ENCODE measurements around the gene ZSCAN29.

GRCh38 chr15:43347114-43347513, 23.7 kb downstream of the ZSCAN29 start:
- TF ChIP-seq, protein P1, sequence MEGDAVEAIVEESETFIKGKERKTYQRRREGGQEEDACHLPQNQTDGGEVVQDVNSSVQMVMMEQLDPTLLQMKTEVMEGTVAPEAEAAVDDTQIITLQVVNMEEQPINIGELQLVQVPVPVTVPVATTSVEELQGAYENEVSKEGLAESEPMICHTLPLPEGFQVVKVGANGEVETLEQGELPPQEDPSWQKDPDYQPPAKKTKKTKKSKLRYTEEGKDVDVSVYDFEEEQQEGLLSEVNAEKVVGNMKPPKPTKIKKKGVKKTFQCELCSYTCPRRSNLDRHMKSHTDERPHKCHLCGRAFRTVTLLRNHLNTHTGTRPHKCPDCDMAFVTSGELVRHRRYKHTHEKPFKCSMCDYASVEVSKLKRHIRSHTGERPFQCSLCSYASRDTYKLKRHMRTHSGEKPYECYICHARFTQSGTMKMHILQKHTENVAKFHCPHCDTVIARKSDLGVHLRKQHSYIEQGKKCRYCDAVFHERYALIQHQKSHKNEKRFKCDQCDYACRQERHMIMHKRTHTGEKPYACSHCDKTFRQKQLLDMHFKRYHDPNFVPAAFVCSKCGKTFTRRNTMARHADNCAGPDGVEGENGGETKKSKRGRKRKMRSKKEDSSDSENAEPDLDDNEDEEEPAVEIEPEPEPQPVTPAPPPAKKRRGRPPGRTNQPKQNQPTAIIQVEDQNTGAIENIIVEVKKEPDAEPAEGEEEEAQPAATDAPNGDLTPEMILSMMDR (IDR thresholded peaks at IDR 0.05), result no peak
- TF ChIP-seq POLR2AphosphoS5 (IDR thresholded peaks at IDR 0.05) (no peak), EP300 (IDR thresholded peaks at IDR 0.05; ENCODE audit: low read depth) (no peak), POLR2A (IDR thresholded peaks at IDR 0.05) (no peak)

All from transverse colon (tissue), 4 donors.